ENCODE measurements around the gene RASA1.

The RASA1 gene

DNA sequence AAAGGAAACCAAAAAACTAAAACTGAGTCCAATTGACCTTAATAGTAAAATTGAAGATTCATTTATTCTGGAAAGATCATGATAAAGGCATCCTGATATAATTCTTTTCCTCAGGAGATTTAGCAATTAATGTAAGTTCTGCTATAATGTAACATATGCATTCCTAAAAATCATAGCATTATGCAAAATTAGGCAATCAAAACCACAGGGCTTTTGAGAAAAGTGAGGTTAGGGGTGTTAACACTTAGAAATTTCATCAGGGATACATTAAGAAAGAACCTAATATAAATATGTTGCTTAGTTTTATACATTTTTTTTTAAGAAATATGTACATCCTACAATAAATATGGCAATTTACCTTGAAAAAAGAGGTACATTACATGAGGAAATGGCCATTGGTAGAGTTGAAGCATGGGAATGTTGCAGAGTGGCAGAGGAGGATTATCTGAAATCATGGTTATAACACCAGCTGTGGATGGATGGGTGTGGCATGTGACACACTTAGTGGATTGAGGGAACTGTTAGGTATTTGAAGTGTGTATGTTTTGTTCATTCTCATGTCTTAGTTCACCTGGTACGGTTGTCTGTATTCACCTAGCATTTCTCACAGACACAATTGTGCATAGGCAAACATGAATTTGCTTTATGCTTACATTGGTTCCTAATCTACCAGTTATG, 94.0 kb downstream of the RASA1 start:
- Histone ChIP-seq H3K4me3 (replicated peaks; ENCODE audit: low read depth, low read length) (no peak overlapping the region), H3K36me3 (ENCODE audit: control insufficient read depth, insufficient read depth, low read length) (peaks cover under 1% of the 10 kb centered on the region; the same call in 1 of the 2 replicates), H3K27me3 (replicated peaks; ENCODE audit: control insufficient read depth, insufficient read depth, low read length) (no peaks in the 10 kb centered on the region)
- no peak for DNase-seq (ENCODE audit: extremely low read depth, insufficient read length)
- TF ChIP-seq, protein P1, sequence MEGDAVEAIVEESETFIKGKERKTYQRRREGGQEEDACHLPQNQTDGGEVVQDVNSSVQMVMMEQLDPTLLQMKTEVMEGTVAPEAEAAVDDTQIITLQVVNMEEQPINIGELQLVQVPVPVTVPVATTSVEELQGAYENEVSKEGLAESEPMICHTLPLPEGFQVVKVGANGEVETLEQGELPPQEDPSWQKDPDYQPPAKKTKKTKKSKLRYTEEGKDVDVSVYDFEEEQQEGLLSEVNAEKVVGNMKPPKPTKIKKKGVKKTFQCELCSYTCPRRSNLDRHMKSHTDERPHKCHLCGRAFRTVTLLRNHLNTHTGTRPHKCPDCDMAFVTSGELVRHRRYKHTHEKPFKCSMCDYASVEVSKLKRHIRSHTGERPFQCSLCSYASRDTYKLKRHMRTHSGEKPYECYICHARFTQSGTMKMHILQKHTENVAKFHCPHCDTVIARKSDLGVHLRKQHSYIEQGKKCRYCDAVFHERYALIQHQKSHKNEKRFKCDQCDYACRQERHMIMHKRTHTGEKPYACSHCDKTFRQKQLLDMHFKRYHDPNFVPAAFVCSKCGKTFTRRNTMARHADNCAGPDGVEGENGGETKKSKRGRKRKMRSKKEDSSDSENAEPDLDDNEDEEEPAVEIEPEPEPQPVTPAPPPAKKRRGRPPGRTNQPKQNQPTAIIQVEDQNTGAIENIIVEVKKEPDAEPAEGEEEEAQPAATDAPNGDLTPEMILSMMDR (IDR thresholded peaks at IDR 0.05; ENCODE audit: insufficient read depth, low read length, poor library complexity, severe bottlenecking), result no peak

DNA sequence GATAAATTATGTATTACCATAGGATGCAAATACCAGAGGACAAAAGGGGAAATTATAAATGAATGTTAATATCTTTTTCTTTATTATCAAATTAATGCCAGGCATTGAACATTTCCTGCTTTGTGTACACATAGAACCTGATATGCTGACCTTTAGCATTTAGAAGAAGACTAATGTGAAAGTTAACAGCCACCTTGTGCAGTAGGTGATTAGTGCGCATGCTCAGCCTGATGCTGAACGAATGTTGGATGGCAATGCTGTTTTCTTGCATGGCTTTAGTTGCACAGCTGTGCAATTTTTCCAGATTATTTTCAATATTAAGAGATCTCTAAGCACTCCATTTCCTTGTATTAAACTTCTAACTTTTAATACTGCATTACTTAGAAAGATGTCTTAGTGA, 99.6 kb downstream of the RASA1 start:
- TF ChIP-seq, protein P1 (IDR thresholded peaks at IDR 0.05; ENCODE audit: insufficient read depth, low read length, poor library complexity, severe bottlenecking), result no peak
- Histone ChIP-seq H3K36me3 (ENCODE audit: control insufficient read depth, insufficient read depth, low read length) (peaks cover 2% of the 10 kb centered on the region; the same call in 1 of the 2 replicates), H3K27me3 (replicated peaks; ENCODE audit: control insufficient read depth, insufficient read depth, low read length) (no peaks in the 10 kb centered on the region), H3K4me3 (replicated peaks; ENCODE audit: low read depth, low read length) (no peak overlapping the region)
- no peak for DNase-seq (ENCODE audit: extremely low read depth, insufficient read length)

- Histone ChIP-seq H3K27me3 (replicated peaks; ENCODE audit: control insufficient read depth, insufficient read depth, low read length) (no peaks in the 10 kb centered on the region), H3K36me3 (ENCODE audit: control insufficient read depth, insufficient read depth, low read length) (peaks cover 2% of the 10 kb centered on the region; the same call in 1 of the 2 replicates), H3K4me3 (replicated peaks; ENCODE audit: low read depth, low read length) (no peak overlapping the region)
- no peak for DNase-seq (ENCODE audit: extremely low read depth, insufficient read length)
- TF ChIP-seq, protein P1 (IDR thresholded peaks at IDR 0.05; ENCODE audit: insufficient read depth, low read length, poor library complexity, severe bottlenecking), result no peak
Measured at GRCh38 chr5:87368601-87369000, 100.9 kb downstream of the RASA1 start.

DNA sequence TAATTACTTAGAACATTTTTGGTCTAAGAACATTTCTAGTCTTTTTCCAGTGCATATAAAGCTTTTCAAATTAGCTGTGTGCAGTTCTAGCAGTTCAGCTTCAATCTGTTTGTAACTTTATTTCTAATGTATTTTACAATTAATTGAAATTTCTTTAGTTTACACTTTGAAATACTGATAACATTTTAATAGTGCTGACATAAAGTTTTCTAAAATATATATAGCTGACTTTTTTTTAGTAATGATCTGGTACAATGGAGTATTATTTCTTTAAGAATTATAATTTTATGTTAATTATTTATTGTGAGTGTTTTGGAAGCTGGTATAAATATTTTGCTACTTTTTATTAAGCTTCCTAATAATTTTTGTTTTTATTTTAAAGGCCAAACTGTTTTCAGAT, 101.7 kb downstream of the RASA1 start:
- TF ChIP-seq, protein P1 (IDR thresholded peaks at IDR 0.05; ENCODE audit: insufficient read depth, low read length, poor library complexity, severe bottlenecking), result no peak
- peaks cover 2% of the 10 kb centered on the region; the same call in 1 of the 2 replicates for H3K36me3 ChIP-seq (ENCODE audit: control insufficient read depth, insufficient read depth, low read length)
- DNase-seq (ENCODE audit: extremely low read depth, insufficient read length), result no peak

DNA sequence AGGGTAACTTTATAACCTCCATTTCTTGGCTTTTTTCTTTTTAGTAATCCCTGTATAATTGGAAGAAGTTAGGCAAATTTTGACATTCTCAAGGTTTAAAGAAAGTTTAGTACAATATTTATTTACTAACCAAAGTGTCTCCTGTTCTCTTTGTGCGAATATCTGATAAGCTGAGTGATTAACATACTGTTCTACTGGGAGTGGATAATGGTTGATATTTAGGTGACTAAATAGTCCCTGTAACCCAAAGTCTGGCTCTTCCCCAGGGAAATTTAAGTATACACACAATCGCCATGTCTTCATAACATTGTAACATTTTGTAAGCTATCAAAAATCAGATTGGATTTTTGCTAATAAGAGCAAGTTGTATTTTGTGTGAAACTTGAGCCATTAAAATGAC, 105.0 kb downstream of the RASA1 start:
- TF ChIP-seq, protein P1 (IDR thresholded peaks at IDR 0.05; ENCODE audit: insufficient read depth, low read length, poor library complexity, severe bottlenecking), result no peak
- Histone ChIP-seq H3K36me3 (ENCODE audit: control insufficient read depth, insufficient read depth, low read length) (peaks cover 1% of the 10 kb centered on the region), H3K4me3 (replicated peaks; ENCODE audit: low read depth, low read length) (no peak overlapping the region), H3K27me3 (replicated peaks; ENCODE audit: control insufficient read depth, insufficient read depth, low read length) (no peaks in the 10 kb centered on the region)
- DNase-seq (ENCODE audit: extremely low read depth, insufficient read length), result no peak

More for the DNA sequence above, 101.7 kb downstream of the RASA1 start:
- no peak overlapping the region for H3K4me3 ChIP-seq (replicated peaks; ENCODE audit: low read depth, low read length)
- H3K27me3 ChIP-seq (replicated peaks; ENCODE audit: control insufficient read depth, insufficient read depth, low read length), result no peaks in the 10 kb centered on the region

All from GM06990 (cell line).